IPS-18c (cell line): ENCODE results near the gene TRMT61A.

ENCODE experiments used
- H3K4me3 ChIP-seq: 2 replicates; pipeline ENCODE4 v1.7.0; 2013; ENCODE audit warnings: low read depth, mild to moderate bottlenecking, low read length, moderate library complexity; ENCODE audit not compliant: insufficient read depth
- H3K9me3 ChIP-seq: one replicate; pipeline ENCODE4 v1.6.1; 2013; ENCODE audit warnings: mild to moderate bottlenecking, low read length, moderate library complexity; ENCODE audit not compliant: control insufficient read depth, insufficient read depth

Gene TRMT61A

DNA sequence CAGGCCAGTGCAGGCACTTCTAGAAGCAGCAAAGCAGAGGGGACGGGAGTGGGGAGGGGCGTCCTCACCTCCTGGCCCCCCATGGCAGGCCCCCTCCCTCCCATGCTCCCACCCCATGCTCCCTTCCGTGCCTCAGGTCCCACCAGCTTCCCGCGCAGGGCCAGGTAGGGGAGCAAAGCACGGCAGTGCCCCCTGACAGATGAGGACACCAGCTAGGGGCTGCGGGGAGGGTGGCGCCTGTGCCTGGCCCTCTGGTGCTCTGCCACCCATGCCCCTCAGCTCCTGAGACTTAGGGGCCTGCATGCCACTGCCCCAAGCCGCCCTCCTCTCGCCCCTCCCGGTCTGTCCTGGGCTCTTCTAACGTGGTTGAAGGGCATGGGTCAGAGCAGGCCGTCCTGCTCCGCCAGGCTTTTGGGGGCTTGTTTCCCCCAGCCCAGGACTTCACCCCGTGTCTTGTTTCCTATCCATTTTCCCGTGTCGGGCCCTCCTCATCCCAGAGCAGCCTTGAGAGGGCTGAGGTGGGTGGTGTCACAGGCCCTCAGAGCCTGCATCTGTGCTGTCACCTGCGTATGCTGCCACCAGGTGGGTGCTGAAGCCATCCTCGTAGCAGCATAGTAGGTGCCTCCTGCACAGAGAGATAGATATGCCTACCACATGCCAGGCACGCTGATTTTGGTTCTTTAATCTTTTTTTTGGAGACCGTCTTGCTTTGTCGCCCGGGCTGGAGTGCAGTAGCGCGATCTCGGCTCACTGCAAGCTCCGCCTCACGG, 10.2 kb downstream of the TRMT61A start:
- Histone ChIP-seq H3K9me3 (no peaks in the 10 kb centered on the region), H3K4me3 (no peak overlapping the region)

DNA sequence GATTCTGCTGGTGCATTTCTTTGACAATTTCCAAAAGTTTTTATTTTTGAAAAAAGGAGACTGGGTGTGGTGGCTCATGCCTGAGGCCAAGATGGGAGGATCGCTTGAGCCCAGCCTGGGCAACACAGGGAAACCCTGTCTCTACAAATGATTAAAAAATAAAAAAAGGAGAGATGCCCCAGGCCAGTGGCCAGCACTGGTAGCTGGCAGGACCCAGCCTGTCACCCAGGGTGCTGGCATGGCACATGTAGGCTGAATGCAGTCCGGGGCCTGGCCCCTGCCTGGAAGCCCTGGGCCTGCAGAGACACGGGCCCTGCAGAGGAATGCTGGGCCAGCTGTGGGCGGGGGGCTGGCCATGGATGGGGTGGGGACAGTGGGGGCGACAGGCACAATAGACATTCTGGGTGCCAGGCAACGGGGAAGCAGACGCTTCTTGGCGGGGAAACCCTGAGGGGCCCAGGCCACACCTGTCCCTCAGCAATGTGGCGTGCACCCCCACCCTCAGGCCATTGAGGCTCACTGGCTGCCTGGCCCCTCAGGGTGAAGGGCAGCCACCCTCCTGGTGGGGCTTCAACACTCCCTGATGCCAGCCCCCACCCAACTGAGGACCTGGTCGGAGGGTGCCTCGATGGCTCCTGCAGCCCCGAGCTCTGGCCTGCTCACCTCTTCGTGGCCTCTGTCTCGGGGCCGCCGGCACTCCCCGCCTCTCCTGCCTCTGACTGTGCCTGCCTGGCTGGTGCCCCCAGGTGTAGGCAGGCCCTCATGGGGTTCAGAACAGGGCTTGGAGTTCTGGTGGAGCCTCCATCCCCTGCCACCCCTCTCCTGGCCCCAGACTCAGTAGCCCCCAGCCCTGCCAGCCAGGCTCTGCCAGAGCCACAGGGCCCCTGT, 12.1 kb downstream of the TRMT61A start:
- Histone ChIP-seq H3K4me3 (no peak overlapping the region), H3K9me3 (no peaks in the 10 kb centered on the region)

DNA sequence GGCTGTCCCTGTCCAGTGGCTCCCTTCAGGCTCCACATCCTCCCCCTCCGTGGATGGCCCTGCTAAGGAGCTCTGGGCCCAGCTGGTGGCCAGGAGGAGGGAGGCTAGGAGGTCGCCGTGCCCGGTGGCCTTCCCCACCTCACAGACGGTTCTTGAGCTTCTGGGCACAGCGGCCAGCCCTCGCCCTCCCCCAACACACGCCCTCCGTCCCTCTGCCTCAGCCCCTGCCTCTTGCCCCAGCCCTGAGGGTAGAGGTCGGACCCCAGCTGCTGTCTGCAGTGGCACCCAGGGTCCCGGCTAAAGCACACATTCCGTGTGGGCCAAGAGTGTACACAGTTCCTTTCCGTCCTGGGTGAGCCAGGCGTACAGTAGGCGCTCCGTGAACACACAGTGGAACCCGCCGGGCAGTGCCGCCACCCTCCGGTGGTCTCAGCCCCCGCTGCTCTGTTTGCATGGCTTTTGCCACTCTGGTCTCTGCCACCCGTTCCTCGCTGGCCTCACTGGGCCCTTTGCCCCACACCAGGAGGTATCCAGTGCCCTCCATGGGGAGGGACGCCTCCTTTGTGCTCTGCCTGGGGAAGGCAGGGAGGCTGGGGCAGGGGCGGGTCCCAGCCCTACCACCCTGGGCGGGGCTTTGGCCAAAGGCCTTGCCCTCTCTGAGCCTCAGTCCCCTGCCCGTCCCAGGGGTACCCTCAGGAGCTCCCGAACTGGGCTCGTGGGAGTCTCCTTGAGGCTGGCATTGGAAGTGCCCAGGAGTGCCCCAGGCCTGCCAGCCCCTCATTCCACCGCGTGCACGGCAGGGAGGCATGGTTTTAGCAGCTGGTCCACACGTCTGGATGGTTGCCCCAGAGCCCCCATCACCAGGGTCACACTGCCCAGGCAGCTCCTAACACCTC, 13.0 kb downstream of the TRMT61A start:
- no peaks in the 10 kb centered on the region for H3K9me3 ChIP-seq
- peak overlapping the region; percentile 15; the same call in 1 of the 2 replicates for H3K4me3 ChIP-seq

- Histone ChIP-seq H3K4me3 (peak overlapping the region; percentile 15; the same call in 1 of the 2 replicates), H3K9me3 (no peaks in the 10 kb centered on the region)
Measured at GRCh38 chr14:103542605-103543088, 13.7 kb downstream of the TRMT61A start.

DNA sequence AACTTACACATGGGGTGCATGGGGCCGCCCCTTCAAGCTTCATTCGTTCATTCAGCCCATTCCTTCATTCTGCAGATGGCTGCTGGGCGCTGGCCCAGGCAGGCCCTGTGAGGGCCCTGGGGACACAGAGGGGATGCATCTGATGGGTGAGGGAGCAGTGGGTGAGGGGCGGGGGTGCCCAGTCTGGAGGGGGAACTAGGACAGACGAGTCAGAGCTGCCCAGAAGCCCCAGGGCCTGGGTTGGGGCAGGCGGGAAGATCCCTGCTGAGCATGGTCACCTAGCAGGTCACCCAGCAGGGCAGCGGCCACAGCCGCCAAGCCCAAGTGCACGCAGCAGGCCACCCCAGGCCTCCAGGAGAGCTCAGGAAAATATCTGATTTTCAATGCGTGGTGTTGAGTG, 14.1 kb downstream of the TRMT61A start:
- Histone ChIP-seq H3K4me3 (no peak overlapping the region), H3K9me3 (no peaks in the 10 kb centered on the region)

GRCh38 chr14:103543721-103544387, 14.9 kb downstream of the TRMT61A start:
- no peak overlapping the region; the same call in 1 of the 2 replicates for H3K4me3 ChIP-seq

DNA sequence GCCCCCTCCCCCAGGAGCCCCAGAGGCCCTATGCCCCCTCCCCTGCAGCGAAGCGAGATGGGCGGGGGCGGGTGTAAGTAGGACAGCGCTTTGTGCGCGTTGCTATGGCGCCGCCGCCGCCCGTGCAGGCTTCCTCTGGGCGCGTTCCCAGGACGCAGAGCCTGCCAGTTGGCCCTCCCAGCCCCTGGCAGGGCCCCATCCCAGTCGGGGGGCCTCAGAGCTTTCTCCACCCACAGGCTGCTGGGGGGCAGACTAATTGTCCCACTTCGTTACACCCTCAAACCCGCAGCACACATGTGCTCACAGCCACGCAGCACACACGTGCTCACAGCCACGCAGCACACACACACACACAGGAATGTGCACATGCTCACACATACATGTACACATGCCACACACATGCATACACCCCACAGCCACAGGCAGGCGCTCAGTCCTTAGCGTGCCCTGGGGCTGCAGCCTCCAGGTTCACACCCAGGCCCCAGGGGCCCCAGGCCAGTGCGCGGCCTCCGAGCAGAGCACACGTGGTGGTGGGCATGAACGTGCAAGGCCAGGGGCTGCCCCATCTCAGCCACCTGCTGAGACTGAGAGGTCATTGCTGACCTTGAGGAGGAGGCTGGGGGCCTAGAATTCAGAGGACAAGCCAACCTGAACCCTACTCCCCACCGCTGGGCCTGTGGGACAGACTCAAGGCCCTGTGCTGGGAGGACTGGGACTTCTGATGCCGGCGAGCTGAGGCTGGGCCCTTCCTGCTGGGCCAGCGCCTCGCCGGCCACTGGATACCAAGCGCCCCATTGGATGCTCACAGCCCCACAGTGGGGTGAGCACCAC, 15.6 kb downstream of the TRMT61A start:
- H3K4me3 ChIP-seq = no peak overlapping the region
- no peaks in the 10 kb centered on the region for H3K9me3 ChIP-seq

More at GRCh38 chr14:103543721-103544387, 14.9 kb downstream of the TRMT61A start:
- no peaks in the 10 kb centered on the region for H3K9me3 ChIP-seq

DNA sequence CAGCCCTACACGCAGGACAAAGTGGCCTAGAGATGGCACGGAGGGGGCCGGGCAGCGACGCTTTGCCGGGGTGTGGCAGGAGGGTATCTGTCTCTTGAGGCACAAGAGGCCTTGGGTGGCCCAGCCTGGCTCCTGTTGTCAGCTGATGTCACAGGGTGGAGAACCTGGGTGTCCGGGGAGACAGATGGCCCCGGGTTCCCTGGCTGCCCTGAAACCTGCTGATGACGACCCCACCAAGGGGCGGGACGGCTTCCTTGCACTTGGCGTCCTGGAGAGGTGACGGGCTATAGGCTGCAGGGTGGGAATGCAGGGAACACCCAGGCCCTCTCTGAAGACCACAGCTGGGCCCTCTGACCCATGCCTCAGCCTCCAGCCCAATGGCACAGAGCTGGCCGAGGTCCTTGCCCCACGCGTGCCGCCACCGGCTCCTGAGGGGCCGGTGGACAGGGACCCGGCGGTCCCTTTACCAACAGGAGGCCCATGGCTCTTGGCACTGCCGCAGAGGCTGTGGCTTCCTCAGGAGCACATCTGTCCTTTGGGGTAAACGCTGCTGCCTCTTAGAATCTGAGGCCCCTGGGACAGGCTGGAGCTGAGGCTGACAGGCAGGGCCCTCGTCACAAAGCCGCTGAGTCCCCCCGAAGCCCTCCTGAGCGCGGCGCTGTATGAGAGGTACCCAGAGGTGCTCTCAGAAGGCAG, 16.4 kb downstream of the TRMT61A start:
- Histone ChIP-seq H3K9me3 (no peaks in the 10 kb centered on the region), H3K4me3 (no peak overlapping the region)

- Histone ChIP-seq H3K9me3 (no peaks in the 10 kb centered on the region), H3K4me3 (no peak overlapping the region)
Measured at GRCh38 chr14:103545915-103546651, 17.1 kb downstream of the TRMT61A start.

DNA sequence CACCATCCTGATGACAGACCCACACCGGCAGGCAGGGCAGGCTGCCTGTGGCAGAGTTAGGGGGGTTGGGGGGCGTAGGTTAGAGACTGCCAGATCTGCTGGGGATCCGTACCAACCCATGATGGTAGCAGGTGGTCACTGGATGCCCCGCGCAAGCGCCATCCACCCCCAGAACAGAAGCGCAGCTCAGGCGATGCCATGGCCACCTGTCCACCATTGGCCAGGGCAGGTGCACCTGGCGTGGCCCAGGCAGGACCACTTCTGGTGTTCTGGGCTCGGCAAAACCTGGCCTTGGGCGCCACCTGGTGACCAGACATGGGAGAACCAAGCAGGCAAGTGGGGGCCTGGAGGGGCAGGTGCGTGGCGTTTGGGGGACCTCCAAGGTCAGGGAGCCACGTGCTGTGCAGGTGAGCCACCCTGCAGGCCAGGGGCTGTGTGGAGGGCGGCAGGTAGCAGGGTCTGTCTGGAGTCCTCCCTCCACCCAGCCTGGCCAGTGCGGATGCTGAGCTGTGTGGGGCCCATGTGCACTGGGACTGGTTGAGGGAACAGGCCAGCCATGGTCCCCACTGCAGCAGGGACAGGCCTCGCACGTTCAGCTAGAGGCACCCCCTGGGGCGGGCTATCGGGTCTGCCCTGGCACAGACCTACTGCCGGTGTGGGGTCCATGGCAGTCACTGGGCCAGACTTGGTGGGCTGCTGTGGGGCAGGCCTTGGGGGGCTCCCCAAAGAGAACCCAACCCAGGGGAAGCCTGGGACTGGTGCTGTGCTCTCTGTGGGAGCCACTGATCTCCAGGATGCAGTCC, 17.9 kb downstream of the TRMT61A start:
- H3K9me3 ChIP-seq = no peaks in the 10 kb centered on the region
- H3K4me3 ChIP-seq = no peak overlapping the region

- Histone ChIP-seq H3K4me3 (no peak overlapping the region), H3K9me3 (no peaks in the 10 kb centered on the region)
Measured at GRCh38 chr14:103547455-103547940, 18.5 kb downstream of the TRMT61A start.

DNA sequence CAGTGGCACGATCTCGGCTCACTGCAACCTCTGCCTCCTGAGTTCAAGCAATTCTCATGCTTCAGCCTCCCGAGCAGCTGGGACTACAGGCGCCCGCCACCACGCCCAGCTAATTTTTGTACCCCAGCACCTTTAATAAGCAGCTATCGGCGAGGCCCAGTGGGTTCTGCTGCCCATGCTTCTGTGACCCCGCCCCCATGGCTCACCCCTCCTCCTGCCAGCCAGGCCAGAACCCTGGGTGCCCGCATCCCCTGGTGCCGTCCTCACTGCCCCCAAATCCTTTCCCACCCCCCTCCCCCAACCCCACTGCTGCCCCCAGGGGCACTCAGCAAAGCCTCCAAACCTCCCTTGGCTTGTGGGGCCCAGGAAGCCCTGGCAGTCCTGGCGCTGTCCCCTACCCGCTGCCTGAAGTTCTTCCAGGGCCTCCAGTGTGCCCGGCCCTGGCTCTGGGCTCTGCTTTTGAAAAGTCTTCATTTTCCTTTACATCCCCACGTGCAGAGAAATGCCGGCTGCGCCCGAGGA, 19.0 kb downstream of the TRMT61A start:
- H3K9me3 ChIP-seq = no peaks in the 10 kb centered on the region
- H3K4me3 ChIP-seq = no peak overlapping the region

DNA sequence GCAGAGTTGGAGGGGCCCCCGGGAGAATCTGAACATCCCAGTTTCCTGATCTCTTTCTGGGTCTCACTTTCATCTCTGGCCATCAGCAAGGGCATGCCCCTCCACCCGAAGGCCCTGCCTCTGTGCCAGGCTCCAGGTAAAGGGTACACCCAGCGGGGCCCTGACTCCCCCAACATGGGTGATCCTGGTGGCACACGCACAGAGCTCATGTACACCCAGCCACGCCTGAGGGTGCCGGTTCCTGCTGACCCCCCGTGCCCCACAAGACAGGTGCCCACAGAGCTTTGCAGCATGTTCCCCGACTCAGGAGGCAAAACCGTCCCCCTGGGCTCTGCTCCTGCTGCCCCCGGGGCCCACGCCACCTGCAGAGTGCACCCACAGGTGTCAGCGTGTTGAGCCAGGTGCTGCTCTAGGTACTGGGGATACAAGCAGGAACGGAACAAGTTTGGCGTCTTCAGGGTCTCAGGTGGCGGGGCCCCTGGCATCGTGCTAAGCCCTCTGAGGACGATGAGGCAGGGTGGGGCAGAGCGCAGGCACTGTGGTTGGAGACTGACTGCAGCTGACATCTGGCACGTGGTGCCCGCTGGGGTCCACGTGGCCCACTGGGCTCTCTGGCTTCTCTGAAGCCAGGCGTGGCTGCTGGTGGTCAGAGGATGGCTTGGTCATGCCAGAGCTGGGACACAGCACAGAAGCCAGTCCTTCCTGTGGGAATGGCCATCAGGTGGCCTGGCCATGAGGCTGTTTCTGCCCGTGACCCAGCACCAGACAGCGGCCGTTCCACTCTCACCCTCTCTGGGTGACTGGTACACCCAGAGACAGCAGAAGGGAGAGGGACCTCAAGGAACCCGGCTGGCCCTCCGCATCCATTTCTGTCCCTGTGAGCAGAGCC, 19.7 kb downstream of the TRMT61A start:
- H3K9me3 ChIP-seq = no peaks in the 10 kb centered on the region
- H3K4me3 ChIP-seq = no peak overlapping the region
